NCI-H146 treated with DMSO at 0.1 percent for 48 hours (cell line): ENCODE measurements around the gene TRIM52.
"Not testable (repeated sequence)": the region's sequence is repeated elsewhere in the genome, so short reads cannot be mapped to it uniquely, and the experiment has no call there.

ENCODE experiments used
- DNase-seq: peaks from one replicate; lab custom pipeline; 2025; ENCODE audit not compliant: unreplicated experiment; lab: John Stamatoyannopoulos, UW

The TRIM52 gene

GRCh38 chr5:181260720-181261319 is at the start of gene TRIM52:
Gene TRIM52, minus strand, starts transcription at chr5:181261143. Its CDS starts 330 bp downstream, at chr5:181260813.
- no peak for DNase-seq

- not testable (repeated sequence) for DNase-seq
Measured at GRCh38 chr5:181287331-181287730, 26.4 kb upstream of the TRIM52 start.

GRCh38 chr5:181285962-181286705 is 25.2 kb upstream of the TRIM52 start:
- DNase-seq: not testable (repeated sequence)

GRCh38 chr5:181283841-181284755 is 23.2 kb upstream of the TRIM52 start:
- not testable (repeated sequence) for DNase-seq

GRCh38 chr5:181283347-181283746 is 22.4 kb upstream of the TRIM52 start:
- DNase-seq: no peak

- DNase-seq: no peak
Measured at GRCh38 chr5:181282874-181283273, 21.9 kb upstream of the TRIM52 start.

GRCh38 chr5:181282415-181282814 is 21.5 kb upstream of the TRIM52 start:
- DNase-seq: not testable (repeated sequence)

- DNase-seq: no peak
Measured at GRCh38 chr5:181281984-181282316, 21.0 kb upstream of the TRIM52 start.

- DNase-seq: no peak
Measured at GRCh38 chr5:181281077-181281983, 20.4 kb upstream of the TRIM52 start.

GRCh38 chr5:181280251-181280762 is 19.4 kb upstream of the TRIM52 start:
- DNase-seq: no peak

- not testable (repeated sequence) for DNase-seq
Measured at GRCh38 chr5:181273433-181273744, 12.4 kb upstream of the TRIM52 start.

- DNase-seq: no peak
Measured at GRCh38 chr5:181271081-181271480, 10.1 kb upstream of the TRIM52 start.

GRCh38 chr5:181267907-181268306 is 7.0 kb upstream of the TRIM52 start:
- not testable (repeated sequence) for DNase-seq

- DNase-seq: not testable (repeated sequence)
Measured at GRCh38 chr5:181267291-181267904, 6.5 kb upstream of the TRIM52 start.

- no peak for DNase-seq
Measured at GRCh38 chr5:181265092-181265671, 4.2 kb upstream of the TRIM52 start.

- no peak for DNase-seq
Measured at GRCh38 chr5:181263633-181264032, 2.7 kb upstream of the TRIM52 start.

GRCh38 chr5:181261320-181262049 is 542 bp upstream of the TRIM52 start:
- DNase-seq: no peak

GRCh38 chr5:181259974-181260719 is 796 bp downstream of the TRIM52 start:
- DNase-seq: no peak
